Measurements from ENCODE around the gene GMDS. TPM values are rescaled to one million over a fixed set of nuclear protein-coding genes. Genes with fewer than 3 reads are reported as not detected.

Gene GMDS
- total RNA-seq, 1 donor from 2014 or later, result 30.1 TPM

GRCh38 chr6:2118136-2118535, 127.3 kb downstream of the GMDS start:
- ChIA-PET CTCF (no interaction called here), POLR2A (no interaction called here)
- intact Hi-C loops (cut with micrococcal nuclease), result no loop called here
- Mint-ChIP-seq H3K27ac (no peak overlapping the region), H3K4me3 (no peak overlapping the region), H3K9me3 (no peaks in the 10 kb centered on the region), H3K4me1 (no peaks in the 10 kb centered on the region), H3K36me3 (ENCODE audit: low read depth) (peaks cover 14% of the 10 kb centered on the region), H3K27me3 (no peaks in the 10 kb centered on the region)
- DNase-seq (no peak), ATAC-seq (ENCODE audit: low read depth) (no peak)
- TF ChIP-seq, protein P1, sequence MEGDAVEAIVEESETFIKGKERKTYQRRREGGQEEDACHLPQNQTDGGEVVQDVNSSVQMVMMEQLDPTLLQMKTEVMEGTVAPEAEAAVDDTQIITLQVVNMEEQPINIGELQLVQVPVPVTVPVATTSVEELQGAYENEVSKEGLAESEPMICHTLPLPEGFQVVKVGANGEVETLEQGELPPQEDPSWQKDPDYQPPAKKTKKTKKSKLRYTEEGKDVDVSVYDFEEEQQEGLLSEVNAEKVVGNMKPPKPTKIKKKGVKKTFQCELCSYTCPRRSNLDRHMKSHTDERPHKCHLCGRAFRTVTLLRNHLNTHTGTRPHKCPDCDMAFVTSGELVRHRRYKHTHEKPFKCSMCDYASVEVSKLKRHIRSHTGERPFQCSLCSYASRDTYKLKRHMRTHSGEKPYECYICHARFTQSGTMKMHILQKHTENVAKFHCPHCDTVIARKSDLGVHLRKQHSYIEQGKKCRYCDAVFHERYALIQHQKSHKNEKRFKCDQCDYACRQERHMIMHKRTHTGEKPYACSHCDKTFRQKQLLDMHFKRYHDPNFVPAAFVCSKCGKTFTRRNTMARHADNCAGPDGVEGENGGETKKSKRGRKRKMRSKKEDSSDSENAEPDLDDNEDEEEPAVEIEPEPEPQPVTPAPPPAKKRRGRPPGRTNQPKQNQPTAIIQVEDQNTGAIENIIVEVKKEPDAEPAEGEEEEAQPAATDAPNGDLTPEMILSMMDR (IDR thresholded peaks at IDR 0.05), result no peak

DNA sequence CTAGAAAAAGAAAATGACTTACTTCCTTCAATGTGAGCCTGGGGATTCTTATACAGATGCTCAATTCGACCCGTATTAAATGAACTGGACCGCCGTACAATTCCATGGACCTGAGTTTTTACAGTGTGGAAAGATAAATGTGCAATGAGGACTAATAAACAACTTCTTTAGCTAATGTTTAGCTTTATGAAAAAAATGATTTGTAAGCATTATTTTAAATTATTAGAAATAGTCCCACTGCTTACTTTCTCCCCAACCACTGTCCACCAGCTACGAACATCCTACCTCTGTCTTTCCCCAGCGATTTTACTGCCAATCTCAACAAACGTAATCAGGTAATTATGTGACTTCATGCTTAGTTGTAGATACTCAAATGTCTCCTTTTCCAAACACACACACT, 128.0 kb downstream of the GMDS start:
- intact Hi-C loops (cut with micrococcal nuclease), result no loop called here
- ATAC-seq (ENCODE audit: low read depth) (no peak), DNase-seq (no peak)
- no peak overlapping the region for H3K4me3 Mint-ChIP-seq
- H3K4me1 Mint-ChIP-seq, result no peaks in the 10 kb centered on the region
- H3K36me3 Mint-ChIP-seq (ENCODE audit: low read depth), result peaks cover 14% of the 10 kb centered on the region
- POLR2A ChIA-PET, result no interaction called here
- H3K27me3 Mint-ChIP-seq, result no peaks in the 10 kb centered on the region
- CTCF ChIA-PET, result no interaction called here
- no peaks in the 10 kb centered on the region for H3K9me3 Mint-ChIP-seq
- TF ChIP-seq, protein P1 (IDR thresholded peaks at IDR 0.05), result no peak
- H3K27ac Mint-ChIP-seq, result no peak overlapping the region

DNA sequence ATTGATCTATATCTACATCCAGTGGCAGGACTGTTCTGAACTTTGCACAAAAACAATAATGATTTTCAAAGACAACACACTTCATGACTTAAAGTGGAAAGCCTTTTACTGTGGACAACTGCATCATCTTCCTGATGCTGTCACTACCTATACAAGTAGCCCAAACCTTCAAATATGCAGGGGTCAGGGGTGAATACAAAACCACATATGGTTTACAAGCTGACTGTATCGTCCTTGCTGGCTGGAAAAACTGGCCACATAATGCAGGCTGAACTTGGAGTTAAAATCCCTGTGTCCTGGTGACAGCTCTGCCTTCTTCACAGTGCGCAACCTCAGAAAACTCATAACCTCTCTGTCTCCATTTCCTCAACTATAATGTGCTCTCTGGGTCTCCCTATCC, 128.9 kb downstream of the GMDS start:
- Mint-ChIP-seq H3K4me1 (peaks cover 3% of the 10 kb centered on the region), H3K27me3 (no peaks in the 10 kb centered on the region), H3K4me3 (no peak overlapping the region), H3K27ac (no peak overlapping the region), H3K9me3 (no peaks in the 10 kb centered on the region), H3K36me3 (ENCODE audit: low read depth) (peaks cover 14% of the 10 kb centered on the region)
- DNase-seq (no peak), ATAC-seq (ENCODE audit: low read depth) (no peak)
- CTCF ChIA-PET, result no interaction called here
- TF ChIP-seq, protein P1 (IDR thresholded peaks at IDR 0.05), result no peak
- POLR2A ChIA-PET, result no interaction called here
- intact Hi-C loops (cut with micrococcal nuclease), result no loop called here

DNA sequence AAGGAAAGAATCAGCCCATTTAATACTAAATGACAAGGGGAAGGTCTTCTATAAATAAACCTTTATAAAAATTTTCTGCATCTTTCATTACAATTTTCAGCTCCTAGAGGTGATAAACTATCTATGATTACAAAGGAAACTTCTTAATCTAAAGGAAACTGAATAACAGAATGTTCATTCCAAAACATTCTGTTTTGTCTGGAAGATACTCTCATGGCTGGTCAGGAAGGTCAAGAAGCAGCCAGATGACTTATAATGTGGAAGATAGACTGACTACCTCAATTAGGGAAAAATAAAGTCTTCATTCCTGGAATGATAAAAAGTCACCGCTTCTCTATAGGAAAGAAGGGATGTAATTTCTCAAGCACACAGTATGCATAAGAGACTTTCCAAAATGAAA, 131.3 kb downstream of the GMDS start:
- ChIA-PET CTCF (no interaction called here), POLR2A (no interaction called here)
- intact Hi-C loops (cut with micrococcal nuclease), result no loop called here
- Mint-ChIP-seq H3K27ac (no peak overlapping the region), H3K27me3 (no peaks in the 10 kb centered on the region), H3K4me3 (no peak overlapping the region), H3K36me3 (ENCODE audit: low read depth) (peaks cover 9% of the 10 kb centered on the region), H3K4me1 (peaks cover 13% of the 10 kb centered on the region), H3K9me3 (no peaks in the 10 kb centered on the region)
- no peak for DNase-seq
- TF ChIP-seq, protein P1 (IDR thresholded peaks at IDR 0.05), result no peak
- ATAC-seq (ENCODE audit: low read depth), result no peak

- no peak overlapping the region for H3K4me3 Mint-ChIP-seq
- peaks cover 13% of the 10 kb centered on the region for H3K4me1 Mint-ChIP-seq
- no peaks in the 10 kb centered on the region for H3K27me3 Mint-ChIP-seq
- CTCF ChIA-PET, result interaction anchor here (1.0 kb wide), 1 partner anchor 584 kb away, joined by 3 read pairs; no protein-coding TSS in a partner anchor
- POLR2A ChIA-PET, result no interaction called here
- TF ChIP-seq, protein P1 (IDR thresholded peaks at IDR 0.05), result no peak
- intact Hi-C loops (cut with micrococcal nuclease), result no loop called here
- DNase-seq (no peak), ATAC-seq (ENCODE audit: low read depth) (no peak)
- H3K27ac Mint-ChIP-seq, result no peak overlapping the region
- H3K9me3 Mint-ChIP-seq, result no peaks in the 10 kb centered on the region
- H3K36me3 Mint-ChIP-seq (ENCODE audit: low read depth), result peaks cover 7% of the 10 kb centered on the region
Measured at GRCh38 chr6:2111162-2111677, 134.2 kb downstream of the GMDS start.
